ENCODE measurements around the gene SORL1. TPM values are rescaled to one million over a fixed set of nuclear protein-coding genes. Genes with fewer than 3 reads are reported as not detected.

Gene SORL1
- total RNA-seq, 1 donor from 2014 or later: 10.5 TPM

- Histone ChIP-seq H3K27me3 (no peaks in the 10 kb centered on the region), H3K4me1 (peaks cover 0 to 3% of the 10 kb centered on the region in 2 donors), H3K9me3 (no peaks in the 10 kb centered on the region), H3K36me3 (peaks cover 0 to 14% of the 10 kb centered on the region in 2 donors), H3K4me3 (no peak overlapping the region), H3K27ac (no peak overlapping the region)
- intact Hi-C loops (cut with DNase I): loop anchor here (2.0 to 5.0 kb wide), 4 partner anchors 55 to 512 kb away; partner anchors contain the start of genes SORL1 and SORL1-AS1
- no peak for DNase-seq (ENCODE audit: low spot score in 2 of 2)
- TF ChIP-seq, protein P1, sequence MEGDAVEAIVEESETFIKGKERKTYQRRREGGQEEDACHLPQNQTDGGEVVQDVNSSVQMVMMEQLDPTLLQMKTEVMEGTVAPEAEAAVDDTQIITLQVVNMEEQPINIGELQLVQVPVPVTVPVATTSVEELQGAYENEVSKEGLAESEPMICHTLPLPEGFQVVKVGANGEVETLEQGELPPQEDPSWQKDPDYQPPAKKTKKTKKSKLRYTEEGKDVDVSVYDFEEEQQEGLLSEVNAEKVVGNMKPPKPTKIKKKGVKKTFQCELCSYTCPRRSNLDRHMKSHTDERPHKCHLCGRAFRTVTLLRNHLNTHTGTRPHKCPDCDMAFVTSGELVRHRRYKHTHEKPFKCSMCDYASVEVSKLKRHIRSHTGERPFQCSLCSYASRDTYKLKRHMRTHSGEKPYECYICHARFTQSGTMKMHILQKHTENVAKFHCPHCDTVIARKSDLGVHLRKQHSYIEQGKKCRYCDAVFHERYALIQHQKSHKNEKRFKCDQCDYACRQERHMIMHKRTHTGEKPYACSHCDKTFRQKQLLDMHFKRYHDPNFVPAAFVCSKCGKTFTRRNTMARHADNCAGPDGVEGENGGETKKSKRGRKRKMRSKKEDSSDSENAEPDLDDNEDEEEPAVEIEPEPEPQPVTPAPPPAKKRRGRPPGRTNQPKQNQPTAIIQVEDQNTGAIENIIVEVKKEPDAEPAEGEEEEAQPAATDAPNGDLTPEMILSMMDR (IDR thresholded peaks at IDR 0.05): no peak
Observed at GRCh38 chr11:121589946-121590537, 137.9 kb downstream of the SORL1 start.

- intact Hi-C loops (cut with DNase I): loop anchor here (1.0 to 5.0 kb wide), 6 partner anchors 56 to 511 kb away; partner anchors contain the start of genes SORL1 and SORL1-AS1
- Histone ChIP-seq H3K36me3 (peaks cover 0 to 14% of the 10 kb centered on the region in 2 donors), H3K27me3 (no peaks in the 10 kb centered on the region), H3K4me3 (no peak overlapping the region), H3K27ac (no peak overlapping the region), H3K9me3 (no peaks in the 10 kb centered on the region), H3K4me1 (peaks cover 5% of the 10 kb centered on the region in 2 donors)
- DNase-seq (ENCODE audit: low spot score in 2 of 2): no peak
- TF ChIP-seq, protein P1 (IDR thresholded peaks at IDR 0.05): no peak
Observed at GRCh38 chr11:121590772-121591404, 138.8 kb downstream of the SORL1 start.

DNA sequence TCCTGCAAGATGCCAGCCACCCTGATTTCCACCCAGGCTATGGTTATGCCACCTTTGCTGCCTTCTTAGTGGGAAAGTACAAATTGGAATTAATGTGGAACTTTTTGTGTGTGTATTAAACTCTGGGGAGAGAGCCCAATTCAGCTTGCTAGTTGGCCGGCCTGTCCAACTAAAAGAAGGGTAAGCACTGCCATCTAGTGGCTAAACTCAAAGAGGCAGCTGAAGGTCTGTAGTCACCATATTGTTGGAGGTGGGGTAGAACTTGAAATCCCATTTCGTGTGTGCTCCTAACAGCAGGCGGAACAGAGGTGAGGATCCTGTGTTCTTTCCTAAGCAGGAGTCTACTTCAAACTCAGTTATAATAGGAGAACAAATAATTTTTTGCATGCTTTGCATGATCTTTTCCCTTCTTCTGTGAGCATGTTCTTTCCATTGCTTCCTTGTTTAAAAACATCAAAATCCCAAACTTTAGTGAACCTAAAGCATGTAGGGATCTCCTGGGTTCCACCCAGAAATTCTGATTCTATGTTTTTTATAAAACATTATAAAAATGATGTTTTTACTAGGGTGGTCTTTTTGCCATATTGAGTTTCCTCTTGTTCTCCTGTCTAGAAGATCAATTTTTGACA, 139.4 kb downstream of the SORL1 start:
- peaks cover 5 to 11% of the 10 kb centered on the region in 2 donors for H3K4me1 ChIP-seq
- intact Hi-C loops (cut with DNase I): loop anchor here (1.0 to 5.0 kb wide), 6 partner anchors 57 to 511 kb away; partner anchors contain the start of genes SORL1 and SORL1-AS1

DNA sequence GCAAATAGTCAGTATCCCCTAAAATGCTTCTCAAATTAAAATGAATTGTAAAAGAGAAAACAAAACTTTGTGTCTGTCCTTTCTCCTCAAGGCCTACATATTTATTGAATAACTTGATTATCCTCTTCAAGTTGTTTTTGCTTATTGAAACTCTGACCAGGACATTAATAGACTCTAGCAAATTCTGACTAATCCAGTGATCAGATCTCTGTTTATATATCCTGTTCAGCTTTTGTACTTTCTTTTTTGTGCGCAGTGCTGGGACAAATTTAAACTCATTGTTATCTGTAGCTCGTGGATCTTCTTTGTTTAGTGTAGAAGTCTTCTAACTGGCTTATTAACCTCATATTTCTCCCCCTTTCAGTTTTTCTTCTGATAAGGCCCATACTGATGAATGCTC, 140.6 kb downstream of the SORL1 start:
- Histone ChIP-seq H3K27ac (no peak overlapping the region), H3K9me3 (no peaks in the 10 kb centered on the region), H3K36me3 (peaks cover 0 to 13% of the 10 kb centered on the region in 2 donors), H3K4me1 (peaks cover 5 to 13% of the 10 kb centered on the region in 2 donors), H3K27me3 (no peaks in the 10 kb centered on the region), H3K4me3 (no peak overlapping the region)
- TF ChIP-seq, protein P1 (IDR thresholded peaks at IDR 0.05): no peak
- intact Hi-C loops (cut with DNase I): loop anchor here (5.0 kb wide), 3 partner anchors 125 to 510 kb away; partner anchors contain the start of genes SORL1 and SORL1-AS1
- DNase-seq (ENCODE audit: low spot score in 2 of 2): no peak

More for the DNA sequence above, 139.4 kb downstream of the SORL1 start:
- Histone ChIP-seq H3K27me3 (no peaks in the 10 kb centered on the region), H3K9me3 (no peaks in the 10 kb centered on the region), H3K27ac (no peak overlapping the region), H3K4me3 (no peak overlapping the region), H3K36me3 (peaks cover 0 to 14% of the 10 kb centered on the region in 2 donors)
- peak in 1 of 2 donors; percentile 85 for DNase-seq (ENCODE audit: low spot score in 2 of 2)
- TF ChIP-seq, protein P1 (IDR thresholded peaks at IDR 0.05): peak; percentile 68 to 86 (median 84)

DNA sequence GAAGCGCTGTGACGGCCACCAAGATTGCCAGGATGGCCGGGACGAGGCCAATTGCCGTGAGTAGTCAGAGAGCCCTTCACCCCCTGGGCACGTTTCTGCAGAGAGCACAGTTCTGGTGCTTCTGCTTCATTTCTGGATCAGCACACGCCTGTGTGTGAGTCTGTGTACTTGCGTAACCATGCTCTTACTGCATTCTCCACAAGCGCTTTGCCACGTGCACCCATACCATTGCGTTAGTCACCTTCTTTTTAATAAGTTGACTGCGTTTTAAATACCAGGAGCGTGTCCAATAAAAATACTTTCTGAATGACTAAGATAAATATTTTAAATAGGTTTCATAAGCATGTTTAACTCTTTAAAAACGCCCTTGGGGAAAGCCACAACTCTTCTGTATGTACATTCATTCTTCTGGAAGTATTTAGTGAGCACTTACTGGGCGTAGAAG, 143.6 kb downstream of the SORL1 start:
- intact Hi-C loops (cut with DNase I): loop anchor here (1.0 to 5.0 kb wide), 2 partner anchors 303 to 612 kb away; partner anchors contain the start of gene SC5D
- peak; percentile 43 to 92 for DNase-seq (ENCODE audit: low spot score in 2 of 2)
- Histone ChIP-seq H3K36me3 (peaks cover 0 to 4% of the 10 kb centered on the region in 2 donors), H3K4me1 (peaks cover 5 to 13% of the 10 kb centered on the region in 2 donors), H3K27ac (peak overlapping the region; percentile 62 to 63), H3K27me3 (no peaks in the 10 kb centered on the region), H3K4me3 (peak overlapping the region in 1 of 2 donors; percentile 9), H3K9me3 (no peaks in the 10 kb centered on the region)
- TF ChIP-seq, protein P1 (IDR thresholded peaks at IDR 0.05): no peak

Data from ascending aorta (tissue), 2 donors.